ENCODE data around the gene ATP5F1D. TPM values are rescaled to one million over a fixed set of nuclear protein-coding genes. Genes with fewer than 3 reads are reported as not detected.

The ATP5F1D gene
- total and polyA plus RNA-seq, 2 of the 13 experiments (the other 11 are each of a cell fraction or from before 2014, with no cell fraction given), result 39.4 to 78.7 TPM

DNA sequence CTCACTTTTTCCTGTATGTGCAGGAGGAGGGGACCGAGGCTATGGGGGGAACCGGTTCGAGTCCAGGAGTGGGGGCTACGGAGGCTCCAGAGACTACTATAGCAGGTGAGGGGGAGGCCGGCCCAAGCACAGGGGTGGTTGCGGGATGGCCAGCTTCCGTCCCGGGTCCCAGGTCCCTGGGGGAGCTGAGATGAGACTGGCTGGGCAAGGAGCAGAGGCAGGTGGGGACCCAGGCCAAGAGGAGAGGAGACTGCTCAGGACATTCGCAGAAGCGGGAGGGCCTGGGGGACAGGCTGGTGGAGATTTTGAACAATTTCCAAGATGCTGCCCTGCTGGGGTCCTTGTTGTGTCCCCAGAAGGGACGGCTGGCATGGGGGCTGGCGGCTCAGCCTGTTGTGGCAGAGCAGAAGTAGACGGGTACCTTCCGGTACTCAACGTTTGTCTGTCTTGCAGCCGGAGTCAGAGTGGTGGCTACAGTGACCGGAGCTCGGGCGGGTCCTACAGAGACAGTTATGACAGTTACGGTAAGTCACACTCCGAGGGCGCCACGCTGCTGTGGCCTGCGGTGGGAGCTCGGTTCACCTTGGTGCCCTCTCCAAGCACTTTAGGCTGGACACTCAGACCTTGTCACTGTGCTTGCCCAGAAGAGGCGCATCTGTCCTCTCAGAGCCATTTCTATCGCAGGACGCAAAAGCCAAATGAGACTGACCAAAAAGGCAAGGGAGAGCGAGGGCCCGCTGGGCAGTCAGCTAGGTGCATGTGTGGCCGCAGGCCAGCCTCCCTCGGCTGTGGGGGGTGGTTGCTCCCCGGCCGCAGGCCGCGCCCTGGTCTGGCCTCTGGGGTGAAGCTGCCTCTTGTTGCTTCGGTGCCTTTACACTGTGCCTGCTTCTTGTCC lies 30.2 kb downstream of the ATP5F1D start (continued):
- no peak for TF ChIP-seq ZXDC (CRISPR knock-in tag; IDR thresholded peaks at IDR 0.05)
- TF ChIP-seq, protein P1, sequence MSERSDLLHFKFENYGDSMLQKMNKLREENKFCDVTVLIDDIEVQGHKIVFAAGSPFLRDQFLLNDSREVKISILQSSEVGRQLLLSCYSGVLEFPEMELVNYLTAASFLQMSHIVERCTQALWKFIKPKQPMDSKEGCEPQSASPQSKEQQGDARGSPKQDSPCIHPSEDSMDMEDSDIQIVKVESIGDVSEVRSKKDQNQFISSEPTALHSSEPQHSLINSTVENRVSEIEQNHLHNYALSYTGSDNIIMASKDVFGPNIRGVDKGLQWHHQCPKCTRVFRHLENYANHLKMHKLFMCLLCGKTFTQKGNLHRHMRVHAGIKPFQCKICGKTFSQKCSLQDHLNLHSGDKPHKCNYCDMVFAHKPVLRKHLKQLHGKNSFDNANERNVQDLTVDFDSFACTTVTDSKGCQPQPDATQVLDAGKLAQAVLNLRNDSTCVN (CRISPR knock-in tag; IDR thresholded peaks at IDR 0.05; ENCODE audit: borderline replicate concordance), result no peak
- no peak for TF ChIP-seq SCMH1 (CRISPR knock-in tag; IDR thresholded peaks at IDR 0.05; ENCODE audit: borderline replicate concordance)
- peak; percentile 24; the same call in 1 of the 2 replicates for TF ChIP-seq POLR2AphosphoS2 (IDR thresholded peaks at IDR 0.05; ENCODE audit: low read depth, low read length)

DNA sequence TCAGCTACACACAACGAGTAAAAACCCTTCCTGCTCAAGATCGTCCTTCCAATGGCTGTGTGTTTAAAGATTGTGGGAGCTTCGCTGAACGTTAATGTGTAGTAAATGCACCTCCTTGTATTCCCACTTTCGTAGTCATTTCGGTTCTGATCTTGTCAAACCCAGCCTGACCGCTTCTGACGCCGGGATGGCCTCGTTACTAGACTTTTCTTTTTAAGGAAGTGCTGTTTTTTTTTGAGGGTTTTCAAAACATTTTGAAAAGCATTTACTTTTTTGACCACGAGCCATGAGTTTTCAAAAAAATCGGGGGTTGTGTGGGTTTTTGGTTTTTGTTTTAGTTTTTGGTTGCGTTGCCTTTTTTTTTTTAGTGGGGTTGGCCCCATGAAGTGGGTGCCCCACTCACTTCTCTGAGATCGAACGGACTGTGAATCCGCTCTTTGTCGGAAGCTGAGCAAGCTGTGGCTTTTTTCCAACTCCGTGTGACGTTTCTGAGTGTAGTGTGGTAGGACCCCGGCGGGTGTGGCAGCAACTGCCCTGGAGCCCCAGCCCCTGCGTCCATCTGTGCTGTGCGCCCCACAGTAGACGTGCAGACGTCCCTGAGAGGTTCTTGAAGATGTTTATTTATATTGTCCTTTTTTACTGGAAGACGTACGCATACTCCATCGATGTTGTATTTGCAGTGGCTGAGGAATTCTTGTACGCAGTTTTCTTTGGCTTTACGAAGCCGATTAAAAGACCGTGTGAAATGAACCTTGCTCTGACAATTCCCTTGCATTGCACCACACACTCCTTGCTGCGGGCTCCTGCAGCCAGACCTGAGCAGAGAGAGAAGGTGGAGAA lies 31.1 kb downstream of the ATP5F1D start:
- Histone ChIP-seq H3K27me3 (ENCODE audit: control insufficient read depth in 1 of 2, insufficient read depth in 2 of 2, low read length in 2 of 2) (no peaks in the 10 kb centered on the region), H3K9me3 (ENCODE audit: low read length) (no peaks in the 10 kb centered on the region), H3K27ac (ENCODE audit: extremely low read length, insufficient read depth, low read length) (no peak overlapping the region), H3K9ac (ENCODE audit: insufficient read depth, low read depth, low read length) (no peak overlapping the region), H3K4me1 (ENCODE audit: insufficient read depth, low read length) (peaks cover 80% of the 10 kb centered on the region), H2AFZ (ENCODE audit: low read length) (no peak overlapping the region), H3K4me3 (replicated peaks in 1 of 3; ENCODE audit: insufficient read depth in 1 of 3, low read depth in 2 of 3, low read length in 3 of 3) (no peak overlapping the region), H3K36me3 (replicated peaks in 1 of 2; ENCODE audit: control insufficient read depth in 1 of 2, insufficient read depth in 2 of 2, low read length in 2 of 2) (peaks cover 19 to 46% of the 10 kb centered on the region in 2 experiments), H3K4me2 (ENCODE audit: low read depth, low read length) (no peak overlapping the region), H3K79me2 (ENCODE audit: insufficient read depth, low read length) (peaks cover 38% of the 10 kb centered on the region), H4K20me1 (ENCODE audit: insufficient read depth, low read length) (peaks cover 36% of the 10 kb centered on the region)
- TF ChIP-seq, protein P2, sequence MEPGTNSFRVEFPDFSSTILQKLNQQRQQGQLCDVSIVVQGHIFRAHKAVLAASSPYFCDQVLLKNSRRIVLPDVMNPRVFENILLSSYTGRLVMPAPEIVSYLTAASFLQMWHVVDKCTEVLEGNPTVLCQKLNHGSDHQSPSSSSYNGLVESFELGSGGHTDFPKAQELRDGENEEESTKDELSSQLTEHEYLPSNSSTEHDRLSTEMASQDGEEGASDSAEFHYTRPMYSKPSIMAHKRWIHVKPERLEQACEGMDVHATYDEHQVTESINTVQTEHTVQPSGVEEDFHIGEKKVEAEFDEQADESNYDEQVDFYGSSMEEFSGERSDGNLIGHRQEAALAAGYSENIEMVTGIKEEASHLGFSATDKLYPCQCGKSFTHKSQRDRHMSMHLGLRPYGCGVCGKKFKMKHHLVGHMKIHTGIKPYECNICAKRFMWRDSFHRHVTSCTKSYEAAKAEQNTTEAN (CRISPR knock-in tag; conservative IDR thresholded peaks at IDR 0.05), result no peak
- peak; percentile 11 for TF ChIP-seq RBFOX2 (IDR thresholded peaks at IDR 0.05; ENCODE audit: low read depth, low read length)
- no TSS peak for BruUV-seq (replicated peaks)
- ChIA-PET POLR2A (interaction anchor here (1.0 to 4.2 kb wide), 9 partner anchors 11 to 101 kb away, joined by 3 to 41 read pairs (median 5); no protein-coding TSS in a partner anchor), CTCF (ENCODE audit: low intra/inter-chr PET ratio, low total read pairs) (no interaction called here)
- FAIRE-seq (no peak), DNase-seq (ENCODE audit: low spot score) (no peak), ATAC-seq (no peak)
- intact Hi-C loops (cut with micrococcal nuclease; ENCODE audit: unreplicated experiment), result no loop called here
- in situ Hi-C loops (cut with HindIII; ENCODE audit: extremely low pct_ligation_motif_present, low pct_unique_long_range_greater_than_20kb), result no loop called here
- 93% methylated on average over 33 of the region's 33 CpGs for WGBS (ENCODE audit: low lambda C conversion rate)

All from HepG2 (cell line).